Amygdala (tissue), 56 donors: ENCODE results near the gene PDCD1.

Source experiments
- DNase-seq, 56 donors: peaks; one replicate each; lab custom pipeline; 2025; lab: John Stamatoyannopoulos, UW

PDCD1 gene

DNA sequence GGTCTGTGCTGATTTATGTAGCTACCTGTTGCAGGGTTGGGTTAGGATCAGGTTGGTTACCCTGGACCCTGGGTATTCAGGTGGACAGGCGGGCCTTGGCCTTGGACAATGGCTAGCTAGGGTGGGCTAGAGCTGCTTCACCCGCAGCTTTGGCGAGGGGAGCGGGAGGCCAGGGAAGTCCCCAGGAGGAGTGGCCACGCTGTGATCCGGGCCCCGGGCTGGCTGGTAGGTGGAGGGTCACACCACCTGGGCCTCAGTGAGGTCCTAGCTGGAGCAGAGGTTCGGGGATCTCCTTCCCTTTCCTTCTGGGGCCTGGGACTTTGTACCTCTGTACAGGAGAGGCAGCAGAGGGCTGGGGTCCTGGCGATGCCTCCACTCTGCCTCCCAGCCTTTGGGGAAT, 20.6 kb upstream of the PDCD1 start:
- no peak for DNase-seq

- peak in 36 of 56 donors; percentile 18 to 78 (median 53) for DNase-seq
Observed at GRCh38 chr2:241877989-241878970, 19.6 kb upstream of the PDCD1 start.

DNA sequence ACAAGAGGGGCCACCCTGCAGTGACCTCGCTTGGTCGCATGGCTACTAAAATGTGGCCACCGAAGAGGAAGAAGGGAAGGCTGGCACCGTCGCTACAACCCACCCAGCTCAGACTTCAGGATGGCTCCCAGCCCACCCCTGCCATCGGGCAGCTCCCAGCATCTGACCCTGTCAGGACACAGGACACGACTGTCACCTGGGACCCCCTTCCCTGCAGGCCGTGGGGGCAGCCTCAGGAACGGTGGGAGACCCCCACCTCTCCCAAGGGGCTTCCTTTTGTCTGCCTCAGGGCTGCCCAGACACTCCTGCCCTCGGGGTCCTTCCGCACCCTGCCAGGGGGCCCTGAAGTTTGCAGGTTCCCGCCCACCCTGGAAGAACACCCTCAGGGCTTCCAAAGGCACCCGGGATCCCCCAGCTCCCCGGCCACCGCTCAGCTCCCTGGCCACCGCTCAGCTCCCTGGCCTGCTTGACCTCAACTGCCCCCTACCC, 18.5 kb upstream of the PDCD1 start:
- no peak for DNase-seq

DNA sequence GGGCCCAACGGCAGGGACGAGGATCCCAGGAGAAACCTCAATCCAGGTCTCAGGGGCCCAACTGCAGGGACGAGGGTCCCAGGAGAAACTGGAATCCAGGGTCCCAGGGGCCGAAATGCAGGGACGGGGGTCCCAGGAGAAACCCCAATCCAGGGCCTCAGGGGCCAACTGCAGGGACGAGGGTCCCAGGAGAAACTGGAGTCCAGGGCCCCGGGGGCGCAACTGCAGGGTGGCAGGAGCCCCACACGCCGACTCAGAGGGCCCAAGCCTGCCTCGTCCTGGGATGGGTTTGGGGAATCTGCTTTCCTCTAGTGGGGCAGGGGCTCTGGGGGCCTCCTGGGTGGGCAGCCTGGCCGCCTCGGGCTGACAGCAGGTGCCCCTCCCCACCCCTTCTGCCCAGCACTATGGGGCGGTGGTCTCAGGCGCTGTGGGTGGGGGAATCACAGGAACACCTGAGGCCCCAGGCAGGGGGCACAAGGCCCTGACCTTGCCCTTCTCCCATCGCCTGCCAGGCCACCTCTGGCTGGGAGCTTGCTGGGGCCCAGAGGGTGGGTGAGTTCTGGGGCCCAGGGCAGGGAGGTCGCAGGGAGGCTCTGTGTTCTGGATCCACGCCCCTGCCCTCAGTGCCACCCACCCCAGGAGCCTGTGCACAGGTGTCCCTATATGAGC, 18.0 kb upstream of the PDCD1 start:
- DNase-seq: no peak

DNA sequence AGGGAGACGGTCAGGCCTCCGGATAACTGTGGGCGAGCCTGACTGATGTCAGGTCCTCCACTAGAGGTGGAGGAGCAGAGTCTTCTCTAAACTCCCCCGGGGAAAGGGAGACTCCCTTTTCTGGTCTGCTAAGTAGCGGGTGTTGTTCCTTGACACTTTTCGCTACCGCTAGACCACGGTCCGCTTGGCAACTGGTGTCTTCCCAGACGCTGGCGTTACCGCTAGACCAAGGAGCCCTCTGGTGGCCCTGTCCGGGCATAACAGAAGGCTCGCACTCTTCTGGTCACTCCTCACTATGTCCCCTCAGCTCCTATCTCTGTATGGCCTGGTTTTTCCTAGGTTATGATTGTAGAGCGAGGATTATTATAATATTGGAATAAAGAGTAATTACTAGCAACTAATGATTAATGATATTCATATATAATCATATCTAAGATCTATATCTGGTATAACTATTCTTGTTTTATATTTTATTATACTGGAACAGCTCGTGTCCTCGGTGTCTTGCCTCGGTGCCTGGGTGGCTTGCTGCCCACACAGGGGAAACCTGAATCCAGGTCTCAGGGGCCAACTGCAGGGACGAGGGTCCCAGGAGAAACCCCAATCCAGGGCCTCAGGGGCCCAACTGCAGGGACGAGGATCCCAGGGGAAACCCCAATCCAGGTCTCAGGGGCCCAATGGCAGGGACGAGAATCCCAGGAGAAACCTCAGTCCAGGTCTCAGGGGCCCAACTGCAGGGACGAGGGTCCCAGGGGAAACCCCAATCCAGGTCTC, 17.2 kb upstream of the PDCD1 start:
- DNase-seq: peak in 4 of 56 donors; percentile 35 to 70 (median 43)

DNA sequence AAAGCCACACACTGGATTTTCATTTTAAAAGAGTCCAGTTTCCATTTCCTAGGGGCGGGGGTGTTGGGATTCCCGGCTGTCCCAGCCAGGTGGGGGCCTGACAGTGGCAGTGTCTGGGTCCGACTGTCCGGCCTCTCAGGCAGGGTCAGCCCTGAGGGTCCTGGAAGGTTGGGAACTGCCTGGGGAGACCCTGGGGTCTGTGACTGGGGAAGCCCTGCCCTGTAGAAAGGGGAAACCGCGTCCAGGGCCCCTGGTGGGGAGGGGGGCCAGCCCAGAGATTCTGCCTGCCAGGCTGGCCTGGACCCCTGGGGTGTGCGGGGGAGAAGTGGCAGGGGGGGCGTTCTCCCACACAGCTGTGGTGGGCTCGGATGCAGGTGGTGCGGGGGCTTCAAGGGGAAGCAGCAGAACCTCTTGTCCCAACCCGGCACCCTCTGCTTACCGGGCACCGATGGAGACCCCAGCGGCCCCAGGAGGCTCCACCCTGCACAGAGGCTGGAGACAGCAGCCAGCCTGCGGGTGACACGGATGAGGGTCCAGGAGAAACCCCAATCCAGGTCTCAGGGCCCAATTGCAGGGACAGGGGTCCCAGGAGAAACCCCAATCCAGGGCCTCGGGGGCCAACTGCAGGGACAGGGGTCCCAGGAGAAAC, 15.7 kb upstream of the PDCD1 start:
- DNase-seq: no peak

DNA sequence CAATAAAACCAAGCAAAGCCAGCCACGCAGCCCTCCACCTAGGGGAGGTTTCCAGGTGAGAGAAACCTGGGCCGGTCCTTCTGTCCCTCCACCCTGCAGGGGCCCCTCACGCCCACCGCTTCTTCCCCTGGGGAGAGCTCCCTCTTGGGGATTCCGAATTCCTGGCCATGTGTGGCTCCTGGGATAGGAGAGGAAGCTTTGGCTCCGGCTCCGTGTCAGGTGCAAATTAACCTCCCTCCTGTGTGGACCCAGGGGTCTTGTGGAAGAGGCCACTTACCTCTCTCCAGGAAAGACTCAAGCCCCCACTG, 15.1 kb upstream of the PDCD1 start:
- no peak for DNase-seq

DNA sequence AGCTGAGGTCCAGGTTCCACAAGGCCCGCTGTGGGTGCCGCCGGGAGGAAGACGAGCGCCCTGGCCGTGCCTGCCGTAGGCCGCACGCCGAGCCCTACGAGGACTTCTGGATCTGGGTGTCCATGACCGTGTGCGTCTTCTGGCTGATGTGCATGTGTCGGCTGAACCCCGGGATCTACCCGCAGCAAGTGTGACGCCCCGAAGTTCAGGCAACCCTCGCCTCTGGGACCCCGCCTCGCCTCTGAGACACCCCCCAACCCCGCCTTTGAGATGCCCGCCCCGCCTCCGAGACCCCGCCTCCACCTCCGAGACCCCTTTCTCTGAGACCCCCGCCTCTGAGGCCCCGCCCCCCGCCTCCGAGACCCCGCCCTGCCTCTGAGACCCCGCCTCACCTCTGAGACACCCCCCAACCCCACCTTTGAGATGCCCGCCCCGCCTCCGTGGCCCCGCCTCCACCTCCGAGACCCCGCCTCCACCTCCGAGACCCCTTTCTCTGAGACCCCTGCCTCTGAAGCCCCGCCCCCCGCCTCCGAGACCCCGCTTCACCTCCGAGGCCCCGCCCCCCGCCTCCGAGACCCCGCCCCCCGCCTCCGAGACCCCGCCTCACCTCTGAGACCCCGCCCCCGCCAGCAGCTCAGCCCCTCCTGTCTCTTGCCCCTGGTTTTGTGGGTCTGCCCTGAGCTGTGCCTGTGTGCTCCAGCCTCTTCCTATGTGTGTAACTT, 14.5 kb upstream of the PDCD1 start:
- no peak for DNase-seq

GRCh38 chr2:241872313-241872642, 13.6 kb upstream of the PDCD1 start:
- DNase-seq: no peak

GRCh38 chr2:241871538-241872312, 13.0 kb upstream of the PDCD1 start:
- no peak for DNase-seq

- peak in 4 of 56 donors; percentile 12 to 41 (median 19) for DNase-seq
Observed at GRCh38 chr2:241870611-241871537, 12.2 kb upstream of the PDCD1 start.

DNA sequence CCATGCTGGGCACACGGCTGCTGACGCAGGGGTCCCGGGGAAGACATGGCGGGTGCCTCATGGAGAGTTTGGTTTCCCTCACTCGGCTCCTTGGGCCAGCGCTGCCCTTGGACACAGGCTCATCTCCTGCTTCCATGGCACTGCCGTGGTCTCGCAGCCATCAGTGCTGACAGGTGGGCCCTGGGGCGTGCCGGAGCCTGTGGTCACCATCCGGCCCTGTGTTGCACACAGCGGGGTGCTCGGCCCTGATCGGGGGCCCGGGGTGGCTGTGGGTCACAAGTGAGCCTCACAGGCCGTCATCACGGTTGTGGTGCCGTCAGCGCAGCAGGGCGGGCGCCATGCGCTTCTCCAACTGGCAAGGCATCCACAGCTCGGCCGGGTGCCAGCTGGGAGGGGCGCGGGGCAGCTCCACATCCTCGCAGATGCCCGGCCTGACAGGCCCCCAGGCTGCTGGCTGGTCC, 11.4 kb upstream of the PDCD1 start:
- DNase-seq: peak in 10 of 56 donors; percentile 22 to 51 (median 42)

DNA sequence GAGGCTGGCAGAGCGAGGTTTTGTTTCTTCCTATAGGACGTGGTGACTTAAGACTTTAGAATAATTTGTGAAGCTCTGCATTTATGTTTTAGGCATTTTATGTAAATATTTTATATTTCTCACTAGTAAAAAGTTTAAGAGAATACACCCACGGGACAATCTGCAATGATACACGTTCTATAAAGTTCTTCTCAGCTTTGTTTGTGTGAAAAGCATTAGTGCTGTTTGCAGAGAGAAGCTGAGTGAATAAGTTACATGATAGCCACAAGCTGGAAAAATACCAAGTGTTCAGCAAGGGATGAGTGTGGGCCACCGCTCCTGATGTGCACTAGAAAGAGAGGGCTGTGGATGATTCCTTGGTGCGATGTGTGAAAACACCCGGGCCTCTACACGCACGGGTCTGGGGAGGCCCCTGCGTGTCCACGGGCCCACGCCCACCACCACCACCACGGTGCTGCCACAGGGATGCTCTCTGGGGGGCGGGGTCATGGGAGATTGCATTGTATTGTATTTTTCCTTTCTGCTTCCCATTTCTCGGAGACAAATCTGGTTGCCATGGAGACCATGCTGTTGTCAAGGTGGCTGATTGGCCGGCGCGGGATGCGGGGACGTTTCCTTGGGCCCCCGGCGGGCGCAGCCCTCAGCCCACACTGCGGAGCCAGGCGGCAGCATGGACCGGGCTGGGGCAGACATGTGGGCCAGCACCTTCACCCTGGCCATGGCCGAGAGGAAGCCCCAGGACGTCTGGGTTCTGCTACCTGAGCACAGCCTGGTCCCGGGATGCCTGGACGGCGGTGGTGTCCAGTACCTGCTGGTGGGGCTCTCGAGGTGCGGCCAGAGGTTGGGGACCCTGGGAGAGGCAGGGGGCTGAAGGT, 10.6 kb upstream of the PDCD1 start, which contains the start of gene RTP5:
Gene RTP5, plus strand, starts transcription at position 643 of the 875 bp plus-strand sequence. Its CDS starts 28 bp downstream, at position 671.
- DNase-seq: peak in 17 of 56 donors; percentile 14 to 78 (median 47)

DNA sequence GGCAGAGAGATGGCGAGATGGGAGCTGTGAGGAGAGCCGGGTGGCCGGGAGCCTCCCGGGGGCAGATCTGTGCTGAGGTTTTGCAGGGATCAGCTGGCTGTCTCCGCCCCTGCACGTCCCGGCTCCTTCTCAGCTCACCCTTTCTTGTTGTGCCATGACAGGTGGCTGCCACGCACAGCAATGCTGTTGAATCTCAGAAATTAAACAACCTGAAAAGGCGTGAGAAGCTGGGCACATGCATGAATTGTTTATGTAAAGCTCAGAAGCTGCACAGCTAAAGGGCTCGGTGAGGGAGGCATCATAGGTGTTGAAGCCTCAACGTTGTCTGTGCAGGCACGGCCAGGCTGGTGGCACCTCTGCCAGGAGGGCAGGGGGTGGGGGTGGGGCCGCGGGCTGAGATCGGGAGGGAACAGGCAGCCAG, 10.0 kb upstream of the PDCD1 start:
- peak in 2 of 56 donors; percentile 18 to 24 for DNase-seq

DNA sequence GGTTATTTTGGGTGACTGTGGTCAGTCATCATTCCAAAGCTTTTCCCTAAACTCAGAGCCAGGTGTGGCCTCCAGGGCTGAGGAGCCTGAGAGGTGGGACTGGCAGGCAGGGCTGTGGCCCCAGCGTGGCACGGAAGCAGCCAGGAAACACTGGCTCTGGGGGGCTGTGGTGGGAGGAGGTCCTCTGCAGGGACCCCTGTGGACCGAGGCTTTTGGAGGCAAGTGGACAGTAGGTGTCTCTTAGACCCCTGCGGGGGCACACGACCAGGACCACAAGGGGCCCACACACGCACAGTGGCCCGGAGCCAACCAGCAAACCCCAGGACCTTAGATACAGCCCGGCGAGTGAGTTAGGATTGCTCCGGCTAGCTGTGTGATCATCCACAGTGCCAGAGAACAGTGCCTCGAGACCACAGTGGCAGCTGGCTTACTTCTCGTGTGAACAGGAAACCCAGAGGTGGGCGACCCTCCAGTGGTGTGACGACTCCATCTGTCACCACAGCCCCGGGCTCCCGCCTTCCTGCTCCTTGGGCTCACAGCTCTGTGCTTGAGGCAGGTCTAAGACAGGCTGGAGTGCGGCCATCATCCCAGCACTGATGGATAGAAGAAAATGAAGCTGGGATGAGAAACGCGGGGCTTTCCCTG, 9.2 kb upstream of the PDCD1 start:
- no peak for DNase-seq
